K562 (cell line): ENCODE results near the gene TKT. TPM values are rescaled to one million over a fixed set of nuclear protein-coding genes. Genes with fewer than 3 reads are reported as not detected.

Experiments
- ELF4 ChIP-seq: fragments of 450-650 bp; formaldehyde crosslinking; IDR thresholded peaks from 2 replicates; pipeline ENCODE4 v1.4.0; 2022; ENCODE audit warnings: missing genetic modification characterization
- ETV5 ChIP-seq: sonication (generic); formaldehyde crosslinking; IDR thresholded peaks from 2 replicates; pipeline ENCODE4 v1.4.0; 2020; ENCODE audit warnings: low read depth, mild to moderate bottlenecking, missing genetic modification reagents
- GABPA ChIP-seq: fragments of 200-800 bp; sonication (Bioruptor generic); conservative IDR thresholded peaks from 2 replicates; pipeline ENCODE4 v1.6.1; 2016; ENCODE audit warnings: low read depth, missing genetic modification characterization, missing compliant biosample characterization
- GABPB1 ChIP-seq: sonication (generic); formaldehyde crosslinking; IDR thresholded peaks from 2 replicates; pipeline ENCODE4 v1.8.0; 2022; ENCODE audit warnings: mild to moderate bottlenecking, missing genetic modification reagents
- L3MBTL2 ChIP-seq: fragments of 450-650 bp; IDR thresholded peaks from 2 replicates; pipeline ENCODE4 v1.6.1; 2016; ENCODE audit warnings: mild to moderate bottlenecking, moderate library complexity
- MTF1 ChIP-seq: fragments of 250-450 bp; sonication (Bioruptor Pico); IDR thresholded peaks from 2 replicates; pipeline ENCODE4 v1.9.0; 2021; ENCODE audit warnings: moderate library complexity, mild to moderate bottlenecking, inconsistent platforms, borderline replicate concordance
- TCFL5 ChIP-seq: fragments of 250-450 bp; sonication (Bioruptor Pico); conservative IDR thresholded peaks from 2 replicates; pipeline ENCODE4 v1.6.1; 2021; ENCODE audit warnings: mild to moderate bottlenecking, moderate library complexity, matching md5 sums
- ZNF282 ChIP-seq: sonication (generic); formaldehyde crosslinking; IDR thresholded peaks from 2 replicates; pipeline ENCODE4 v1.8.1; 2023; ENCODE audit warnings: missing genetic modification reagents
- ZZZ3 ChIP-seq: fragments of 450-650 bp; IDR thresholded peaks from 2 replicates; pipeline ENCODE4 v1.6.1; 2016; ENCODE audit warnings: antibody characterized with exemption, mild to moderate bottlenecking, moderate library complexity
- polyA plus RNA-seq, 8 experiments: library from polyadenylated mRNA; depleted of rRNA in 4 of 8; stranded (reverse) in 5 of 8; unstranded in 3 of 8; fragments of >200 nt; fragmentation: Nextera tagmentation in 2 of 8; fragmentation: Illumina TruSeq in 1 of 8; extraction: Ambion mirVana in 2 of 8; extraction: Trizol in 1 of 8; gene quantifications; 2 replicates each; pipeline versions ENCODE4 v1.2.1 to v1.2.3, GENCODE V29; 2011 to 2014; ENCODE audit warnings: inconsistent platforms in 1 of 8, missing spikeins in 1 of 8
- total RNA-seq, 7 experiments: library from RNA; depleted of rRNA in 6 of 7; stranded (reverse); fragments of >200 nt in 6 of 7; fragmentation: Illumina TruSeq in 2 of 7; extraction: Trizol in 2 of 7; gene quantifications; 2 replicates each; pipeline versions ENCODE4 v1.2.1 to v1.2.3, GENCODE V29; 2011 to 2021; ENCODE audit warnings: low replicate concordance in 1 of 7
- TF ChIP-seq, protein P1 (sequence below): sonication (generic); formaldehyde crosslinking; IDR thresholded peaks from 2 replicates; pipeline ENCODE4 v1.8.1; 2023; ENCODE audit warnings: missing genetic modification reagents, mild to moderate bottlenecking, borderline replicate concordance
- TF ChIP-seq, protein P2 (sequence below): sonication (generic); formaldehyde crosslinking; IDR thresholded peaks from 2 replicates; pipeline ENCODE4 v1.8.0; 2022; ENCODE audit warnings: mild to moderate bottlenecking, missing genetic modification reagents, borderline replicate concordance
- TF ChIP-seq, protein P3 (sequence below): fragments of 450-650 bp; formaldehyde crosslinking; IDR thresholded peaks from 2 replicates; pipeline ENCODE4 v1.4.0; 2020; ENCODE audit warnings: mild to moderate bottlenecking, moderate library complexity
- TF ChIP-seq, protein P4 (sequence below): fragments of 250-450 bp; sonication (Bioruptor Pico); IDR thresholded peaks from 2 replicates; pipeline ENCODE4 v1.8.0; 2021; ENCODE audit warnings: moderate library complexity, mild to moderate bottlenecking, inconsistent platforms
- TF ChIP-seq, protein P5 (sequence below): fragments of 250-450 bp; sonication (Bioruptor Pico); IDR thresholded peaks from 2 replicates; pipeline ENCODE4 v1.8.0; 2021; ENCODE audit warnings: mild to moderate bottlenecking, moderate library complexity

Gene TKT
- total and polyA plus RNA-seq, 9 of the 15 experiments (the other 6 are each of a cell fraction or from before 2014, with no cell fraction given), result 58.1 to 401 (median 187) TPM

DNA sequence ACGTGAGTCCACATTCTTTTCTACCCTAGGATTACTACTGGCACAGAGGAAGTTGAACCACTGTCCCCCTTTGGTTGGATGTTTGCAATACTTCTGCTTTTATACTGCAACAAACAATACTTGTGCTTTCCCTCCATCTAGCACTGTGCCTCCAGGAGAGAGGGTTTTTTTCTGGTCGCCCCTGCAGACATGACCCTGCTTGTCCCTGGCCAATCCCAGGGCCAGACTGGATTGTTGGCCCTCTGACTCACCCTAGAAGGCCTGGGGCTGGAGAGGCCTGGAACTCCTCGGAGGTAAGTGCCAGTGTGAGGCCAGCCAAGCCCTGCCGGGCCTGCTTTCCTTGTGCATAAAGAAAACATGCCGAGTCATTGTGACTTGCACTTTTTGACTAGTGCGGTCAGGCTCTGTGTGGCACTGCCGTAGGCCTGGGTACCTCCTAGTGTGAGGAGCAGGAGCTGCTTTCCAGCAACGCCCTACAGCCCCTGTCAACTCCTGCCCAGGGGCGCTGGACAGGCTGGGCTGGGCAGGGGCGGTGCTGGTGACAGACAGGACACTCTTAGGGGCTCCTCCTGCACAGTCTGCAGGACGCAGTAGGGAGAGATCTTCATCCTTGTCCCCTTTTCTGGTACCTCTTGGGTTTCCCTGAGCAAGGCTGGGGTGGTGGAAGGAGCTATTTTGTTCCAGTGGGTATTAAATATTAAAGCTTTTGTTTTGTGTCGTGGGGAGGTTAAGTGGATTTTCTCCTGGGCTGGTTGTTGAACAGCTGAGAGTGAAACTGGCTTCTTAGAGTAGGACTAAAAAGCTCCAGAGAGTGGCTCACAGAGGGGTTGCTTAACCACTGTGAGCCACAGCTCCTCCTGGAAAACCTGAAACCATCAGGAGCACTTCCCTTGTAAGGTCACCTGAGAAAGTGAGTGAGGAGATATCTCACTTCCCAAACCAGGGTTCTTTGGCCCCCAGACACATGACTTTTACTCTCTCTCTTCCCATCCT, 14.4 kb upstream of the TKT start (continued):
- TF ChIP-seq GABPA (tag) (peak; percentile 46; the same call in 1 of the 2 replicates), MTF1 (no peak), GABPB1 (no peak), L3MBTL2 (peak; percentile 89), TCFL5 (CRISPR knock-in tag) (no peak), ETV5 (CRISPR knock-in tag) (no peak), ELF4 (CRISPR knock-in tag) (no peak), ZNF282 (CRISPR knock-in tag) (no peak), ZZZ3 (no peak)
- TF ChIP-seq, protein P1, sequence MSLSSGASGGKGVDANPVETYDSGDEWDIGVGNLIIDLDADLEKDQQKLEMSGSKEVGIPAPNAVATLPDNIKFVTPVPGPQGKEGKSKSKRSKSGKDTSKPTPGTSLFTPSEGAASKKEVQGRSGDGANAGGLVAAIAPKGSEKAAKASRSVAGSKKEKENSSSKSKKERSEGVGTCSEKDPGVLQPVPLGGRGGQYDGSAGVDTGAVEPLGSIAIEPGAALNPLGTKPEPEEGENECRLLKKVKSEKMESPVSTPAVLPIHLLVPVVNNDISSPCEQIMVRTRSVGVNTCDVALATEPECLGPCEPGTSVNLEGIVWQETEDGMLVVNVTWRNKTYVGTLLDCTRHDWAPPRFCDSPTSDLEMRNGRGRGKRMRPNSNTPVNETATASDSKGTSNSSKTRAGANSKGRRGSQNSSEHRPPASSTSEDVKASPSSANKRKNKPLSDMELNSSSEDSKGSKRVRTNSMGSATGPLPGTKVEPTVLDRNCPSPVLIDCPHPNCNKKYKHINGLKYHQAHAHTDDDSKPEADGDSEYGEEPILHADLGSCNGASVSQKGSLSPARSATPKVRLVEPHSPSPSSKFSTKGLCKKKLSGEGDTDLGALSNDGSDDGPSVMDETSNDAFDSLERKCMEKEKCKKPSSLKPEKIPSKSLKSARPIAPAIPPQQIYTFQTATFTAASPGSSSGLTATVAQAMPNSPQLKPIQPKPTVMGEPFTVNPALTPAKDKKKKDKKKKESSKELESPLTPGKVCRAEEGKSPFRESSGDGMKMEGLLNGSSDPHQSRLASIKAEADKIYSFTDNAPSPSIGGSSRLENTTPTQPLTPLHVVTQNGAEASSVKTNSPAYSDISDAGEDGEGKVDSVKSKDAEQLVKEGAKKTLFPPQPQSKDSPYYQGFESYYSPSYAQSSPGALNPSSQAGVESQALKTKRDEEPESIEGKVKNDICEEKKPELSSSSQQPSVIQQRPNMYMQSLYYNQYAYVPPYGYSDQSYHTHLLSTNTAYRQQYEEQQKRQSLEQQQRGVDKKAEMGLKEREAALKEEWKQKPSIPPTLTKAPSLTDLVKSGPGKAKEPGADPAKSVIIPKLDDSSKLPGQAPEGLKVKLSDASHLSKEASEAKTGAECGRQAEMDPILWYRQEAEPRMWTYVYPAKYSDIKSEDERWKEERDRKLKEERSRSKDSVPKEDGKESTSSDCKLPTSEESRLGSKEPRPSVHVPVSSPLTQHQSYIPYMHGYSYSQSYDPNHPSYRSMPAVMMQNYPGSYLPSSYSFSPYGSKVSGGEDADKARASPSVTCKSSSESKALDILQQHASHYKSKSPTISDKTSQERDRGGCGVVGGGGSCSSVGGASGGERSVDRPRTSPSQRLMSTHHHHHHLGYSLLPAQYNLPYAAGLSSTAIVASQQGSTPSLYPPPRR (CRISPR knock-in tag), result no peak
- TF ChIP-seq, protein P2, sequence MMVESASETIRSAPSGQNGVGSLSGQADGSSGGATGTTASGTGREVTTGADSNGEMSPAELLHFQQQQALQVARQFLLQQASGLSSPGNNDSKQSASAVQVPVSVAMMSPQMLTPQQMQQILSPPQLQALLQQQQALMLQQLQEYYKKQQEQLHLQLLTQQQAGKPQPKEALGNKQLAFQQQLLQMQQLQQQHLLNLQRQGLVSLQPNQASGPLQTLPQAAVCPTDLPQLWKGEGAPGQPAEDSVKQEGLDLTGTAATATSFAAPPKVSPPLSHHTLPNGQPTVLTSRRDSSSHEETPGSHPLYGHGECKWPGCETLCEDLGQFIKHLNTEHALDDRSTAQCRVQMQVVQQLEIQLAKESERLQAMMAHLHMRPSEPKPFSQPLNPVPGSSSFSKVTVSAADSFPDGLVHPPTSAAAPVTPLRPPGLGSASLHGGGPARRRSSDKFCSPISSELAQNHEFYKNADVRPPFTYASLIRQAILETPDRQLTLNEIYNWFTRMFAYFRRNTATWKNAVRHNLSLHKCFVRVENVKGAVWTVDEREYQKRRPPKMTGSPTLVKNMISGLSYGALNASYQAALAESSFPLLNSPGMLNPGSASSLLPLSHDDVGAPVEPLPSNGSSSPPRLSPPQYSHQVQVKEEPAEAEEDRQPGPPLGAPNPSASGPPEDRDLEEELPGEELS (CRISPR knock-in tag), result no peak
- TF ChIP-seq, protein P3, sequence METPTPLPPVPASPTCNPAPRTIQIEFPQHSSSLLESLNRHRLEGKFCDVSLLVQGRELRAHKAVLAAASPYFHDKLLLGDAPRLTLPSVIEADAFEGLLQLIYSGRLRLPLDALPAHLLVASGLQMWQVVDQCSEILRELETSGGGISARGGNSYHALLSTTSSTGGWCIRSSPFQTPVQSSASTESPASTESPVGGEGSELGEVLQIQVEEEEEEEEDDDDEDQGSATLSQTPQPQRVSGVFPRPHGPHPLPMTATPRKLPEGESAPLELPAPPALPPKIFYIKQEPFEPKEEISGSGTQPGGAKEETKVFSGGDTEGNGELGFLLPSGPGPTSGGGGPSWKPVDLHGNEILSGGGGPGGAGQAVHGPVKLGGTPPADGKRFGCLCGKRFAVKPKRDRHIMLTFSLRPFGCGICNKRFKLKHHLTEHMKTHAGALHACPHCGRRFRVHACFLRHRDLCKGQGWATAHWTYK (CRISPR knock-in tag), result peak; percentile 85
- TF ChIP-seq, protein P4, sequence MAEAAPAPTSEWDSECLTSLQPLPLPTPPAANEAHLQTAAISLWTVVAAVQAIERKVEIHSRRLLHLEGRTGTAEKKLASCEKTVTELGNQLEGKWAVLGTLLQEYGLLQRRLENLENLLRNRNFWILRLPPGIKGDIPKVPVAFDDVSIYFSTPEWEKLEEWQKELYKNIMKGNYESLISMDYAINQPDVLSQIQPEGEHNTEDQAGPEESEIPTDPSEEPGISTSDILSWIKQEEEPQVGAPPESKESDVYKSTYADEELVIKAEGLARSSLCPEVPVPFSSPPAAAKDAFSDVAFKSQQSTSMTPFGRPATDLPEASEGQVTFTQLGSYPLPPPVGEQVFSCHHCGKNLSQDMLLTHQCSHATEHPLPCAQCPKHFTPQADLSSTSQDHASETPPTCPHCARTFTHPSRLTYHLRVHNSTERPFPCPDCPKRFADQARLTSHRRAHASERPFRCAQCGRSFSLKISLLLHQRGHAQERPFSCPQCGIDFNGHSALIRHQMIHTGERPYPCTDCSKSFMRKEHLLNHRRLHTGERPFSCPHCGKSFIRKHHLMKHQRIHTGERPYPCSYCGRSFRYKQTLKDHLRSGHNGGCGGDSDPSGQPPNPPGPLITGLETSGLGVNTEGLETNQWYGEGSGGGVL (CRISPR knock-in tag), result no peak
- TF ChIP-seq, protein P5, sequence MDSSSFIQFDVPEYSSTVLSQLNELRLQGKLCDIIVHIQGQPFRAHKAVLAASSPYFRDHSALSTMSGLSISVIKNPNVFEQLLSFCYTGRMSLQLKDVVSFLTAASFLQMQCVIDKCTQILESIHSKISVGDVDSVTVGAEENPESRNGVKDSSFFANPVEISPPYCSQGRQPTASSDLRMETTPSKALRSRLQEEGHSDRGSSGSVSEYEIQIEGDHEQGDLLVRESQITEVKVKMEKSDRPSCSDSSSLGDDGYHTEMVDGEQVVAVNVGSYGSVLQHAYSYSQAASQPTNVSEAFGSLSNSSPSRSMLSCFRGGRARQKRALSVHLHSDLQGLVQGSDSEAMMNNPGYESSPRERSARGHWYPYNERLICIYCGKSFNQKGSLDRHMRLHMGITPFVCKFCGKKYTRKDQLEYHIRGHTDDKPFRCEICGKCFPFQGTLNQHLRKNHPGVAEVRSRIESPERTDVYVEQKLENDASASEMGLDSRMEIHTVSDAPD, result 0 out of 2 replicates have a peak, but pooled peaks have one; percentile 24
